Mononuclear cell (primary cell): ENCODE data around the gene GFPT1. TPM values are rescaled to one million over a fixed set of nuclear protein-coding genes. Genes with fewer than 3 reads are reported as not detected.

Experiments
- H3K27me3 ChIP-seq: 2 replicates; pipeline ENCODE4 v1.6.0; 2011; ENCODE audit warnings: low read length, control low read depth; ENCODE audit not compliant: insufficient read depth
- H3K4me1 ChIP-seq: 2 replicates; pipeline ENCODE4 v1.5.1; 2011; ENCODE audit warnings: mild to moderate bottlenecking, low read length, control low read depth; ENCODE audit not compliant: insufficient read depth
- H3K4me3 ChIP-seq: 2 replicates; pipeline ENCODE4 v1.5.1; 2011; ENCODE audit warnings: mild to moderate bottlenecking, low read length, moderate library complexity
- H3K9me3 ChIP-seq: 2 replicates; pipeline ENCODE4 v1.5.1; 2011; ENCODE audit warnings: low read depth, mild to moderate bottlenecking, control low read depth, low read length
- total RNA-seq: library from RNA; depleted of rRNA; stranded (reverse); fragments of >200 nt; gene quantifications from one replicate; pipeline ENCODE4 v1.2.3, GENCODE V29; 2012

GFPT1 gene
- total RNA-seq, 1 donor, result 23.9 TPM

DNA sequence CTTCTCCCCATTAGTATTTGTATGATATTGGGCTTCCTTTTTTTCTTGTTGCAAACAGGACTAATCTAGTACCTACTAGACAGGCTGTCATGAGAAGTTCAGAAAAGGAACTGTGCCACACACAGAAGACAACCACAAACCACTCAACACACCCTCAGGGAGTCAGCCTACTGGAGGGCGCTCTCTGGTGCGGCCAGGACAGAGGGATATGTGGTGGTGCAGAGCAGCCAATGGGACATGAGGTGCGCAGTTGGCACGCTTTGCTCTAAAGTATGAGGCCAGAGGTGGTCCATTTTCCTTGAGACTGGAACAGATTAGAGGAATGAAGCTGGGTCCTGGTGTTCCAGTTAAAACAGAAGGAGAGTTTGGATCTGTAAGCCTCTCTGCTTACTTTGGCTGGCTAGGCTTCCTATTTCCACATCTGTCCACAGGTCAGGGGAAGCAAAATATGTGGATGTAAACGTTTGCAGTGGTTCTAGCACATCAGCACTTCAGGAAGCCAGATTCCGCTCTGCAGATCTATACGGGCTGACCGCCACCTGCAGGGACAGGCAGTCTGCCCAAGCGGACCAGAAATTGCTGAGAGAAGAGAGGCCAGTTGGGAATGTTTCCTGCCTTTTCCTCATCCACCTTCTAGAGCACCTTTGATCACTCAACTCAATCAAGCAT lies 114.1 kb downstream of the GFPT1 start:
- Histone ChIP-seq H3K27me3 (peaks cover 8% of the 10 kb centered on the region), H3K4me1 (peaks cover 14% of the 10 kb centered on the region), H3K9me3 (no peaks in the 10 kb centered on the region), H3K4me3 (no peak overlapping the region)

DNA sequence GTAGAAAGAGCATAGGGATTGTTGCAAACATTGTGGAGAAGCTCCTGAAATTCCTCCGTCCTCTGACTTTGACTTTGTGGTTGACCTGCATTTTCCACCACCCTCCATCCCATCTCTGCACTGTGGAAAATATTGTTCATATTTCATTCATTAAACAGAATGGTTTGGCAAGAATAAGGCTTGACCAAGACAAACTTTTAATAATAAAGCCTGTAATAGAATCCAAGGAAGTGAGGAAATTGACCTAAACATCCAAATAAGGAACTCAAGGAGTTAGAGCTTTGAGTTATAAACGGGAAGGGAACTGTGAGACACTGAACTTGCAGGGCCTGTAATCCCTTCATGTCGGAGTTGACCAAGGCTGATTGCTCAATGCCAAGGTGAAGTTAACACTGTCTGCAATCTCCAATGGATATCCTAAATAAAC lies 115.2 kb downstream of the GFPT1 start:
- H3K4me3 ChIP-seq, result no peak overlapping the region
- peaks cover 8% of the 10 kb centered on the region for H3K27me3 ChIP-seq
- peaks cover 14% of the 10 kb centered on the region for H3K4me1 ChIP-seq
- no peaks in the 10 kb centered on the region for H3K9me3 ChIP-seq

Other genes starting within 250 kb of the GFPT1 start
- 19.5 TPM for gene NFU1, start 50.2 kb upstream of the GFPT1 start, total RNA-seq